HG03175 (cell line): ENCODE measurements around the gene PC.

ENCODE experiments used
- ATAC-seq: cut with Tn5 transposase; IDR thresholded peaks from one replicate; pipeline ENCODE4 v1.9.1; 2021; ENCODE audit warnings: mild to moderate bottlenecking, moderate library complexity; ENCODE audit not compliant: unreplicated experiment

PC gene

DNA sequence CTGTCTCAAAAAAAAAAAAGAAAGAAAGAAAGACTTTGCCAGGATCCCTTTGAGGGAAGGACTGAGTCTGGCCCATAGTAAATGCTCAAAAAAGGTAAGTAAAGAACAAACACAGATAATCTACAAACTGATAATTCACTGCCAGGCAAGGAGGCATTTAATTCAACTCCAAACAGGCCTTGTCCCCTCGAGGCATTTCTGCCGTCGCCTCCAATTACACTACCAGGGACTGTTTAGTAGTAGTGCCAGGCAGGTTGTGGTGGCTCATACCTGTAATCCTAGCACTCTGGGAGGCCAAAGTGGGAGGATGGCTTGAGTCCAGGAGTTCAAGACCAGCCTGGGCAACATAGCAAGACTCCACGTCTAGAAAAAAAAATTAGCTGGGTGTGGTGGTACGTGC, 43.7 kb downstream of the PC start:
- ATAC-seq = no peak

DNA sequence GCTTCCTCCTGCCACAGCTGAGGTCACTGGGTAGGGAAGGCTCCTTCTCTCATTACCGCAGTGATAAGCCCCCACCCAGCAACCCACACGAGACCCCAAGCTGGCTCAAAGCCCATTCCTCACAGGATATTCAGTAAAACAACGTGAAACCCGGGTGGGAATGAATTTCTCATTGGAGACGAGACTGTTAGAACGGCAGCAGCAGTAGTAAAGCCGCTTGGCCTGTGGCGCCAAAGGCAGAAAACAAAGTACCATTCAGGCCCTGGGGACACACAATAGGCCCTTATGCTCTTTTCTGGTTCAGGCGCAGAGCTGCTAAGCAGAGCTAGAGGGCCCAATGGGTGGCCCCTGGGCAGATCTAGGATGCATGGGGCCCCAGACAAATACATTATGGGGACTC, 45.3 kb downstream of the PC start:
- ATAC-seq = no peak

DNA sequence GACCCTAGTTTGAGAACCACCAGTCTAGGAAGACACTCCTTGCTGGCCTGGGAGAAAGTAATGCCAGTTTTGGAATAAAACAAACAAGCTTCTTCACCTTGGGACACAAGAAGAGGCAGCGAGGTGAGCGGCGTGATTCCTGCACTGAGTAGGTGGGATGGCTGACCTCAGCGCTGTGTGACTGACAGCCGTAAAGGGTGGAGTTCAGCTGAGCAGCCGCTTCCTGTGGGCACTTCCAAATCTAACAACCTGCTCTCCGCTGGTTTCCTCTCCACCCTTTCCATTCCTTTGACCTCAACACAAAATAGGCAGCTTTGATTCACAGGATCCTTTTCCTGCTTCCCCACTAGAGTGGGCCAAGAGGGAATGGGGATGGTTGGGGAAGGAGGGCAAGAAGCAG, 45.8 kb downstream of the PC start:
- no peak for ATAC-seq

DNA sequence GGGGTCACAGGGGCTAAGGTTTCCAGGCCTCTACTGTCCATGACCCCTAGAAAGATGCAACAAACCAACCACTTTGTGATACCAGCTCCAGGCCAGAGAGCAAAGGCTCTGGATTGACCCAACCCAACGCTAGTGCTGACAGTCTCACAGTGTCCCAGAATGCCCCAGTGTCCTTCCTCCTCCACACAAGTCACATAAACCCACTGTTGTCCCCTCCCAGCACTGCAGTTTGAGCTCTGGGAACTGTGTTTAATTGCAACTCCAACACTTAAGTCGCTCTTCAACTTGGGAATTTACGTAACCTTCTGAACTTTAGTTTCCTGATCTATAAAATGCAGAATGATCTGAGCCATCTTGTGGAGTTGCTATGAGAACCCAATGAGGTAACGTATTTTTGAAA, 47.5 kb downstream of the PC start:
- no peak for ATAC-seq

DNA sequence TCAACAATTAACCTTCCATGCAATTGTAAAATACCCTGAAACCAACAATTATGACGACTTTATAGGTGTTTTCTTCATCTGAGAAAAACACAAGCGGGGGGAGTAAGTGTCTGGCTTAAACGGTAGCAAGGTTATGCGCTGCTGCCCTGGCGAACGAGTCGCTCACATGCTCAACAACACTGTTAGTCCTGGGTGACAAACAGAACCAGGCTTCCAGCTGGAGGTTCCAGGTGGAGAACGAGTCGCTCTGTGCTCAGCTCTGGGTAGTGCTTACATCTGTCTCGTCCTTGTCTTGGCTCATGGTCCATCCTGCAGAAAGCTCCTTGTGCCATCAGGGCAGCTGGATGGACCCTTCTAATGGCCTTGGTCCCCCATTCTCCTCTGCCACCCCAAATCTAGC, 48.2 kb downstream of the PC start:
- no peak for ATAC-seq

DNA sequence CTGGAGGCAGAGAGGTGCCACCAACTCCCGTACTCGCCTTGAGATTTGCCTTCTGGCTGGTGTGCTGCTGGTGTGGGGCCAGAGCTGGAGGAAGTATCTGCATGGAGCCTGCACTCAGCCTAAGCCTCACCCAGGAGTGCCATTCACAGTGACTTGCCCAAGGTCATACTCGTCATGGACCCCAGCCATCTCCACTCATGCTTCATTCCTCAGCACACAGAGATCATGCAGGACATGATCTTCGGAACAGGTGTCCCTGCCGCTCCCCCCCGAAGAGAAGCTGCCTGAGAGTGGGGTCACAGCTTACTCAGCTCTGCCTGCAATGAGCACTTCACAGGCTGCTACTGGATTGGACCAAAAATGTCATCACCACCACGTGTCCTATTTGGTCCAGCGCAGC, 49.0 kb downstream of the PC start:
- no peak for ATAC-seq

DNA sequence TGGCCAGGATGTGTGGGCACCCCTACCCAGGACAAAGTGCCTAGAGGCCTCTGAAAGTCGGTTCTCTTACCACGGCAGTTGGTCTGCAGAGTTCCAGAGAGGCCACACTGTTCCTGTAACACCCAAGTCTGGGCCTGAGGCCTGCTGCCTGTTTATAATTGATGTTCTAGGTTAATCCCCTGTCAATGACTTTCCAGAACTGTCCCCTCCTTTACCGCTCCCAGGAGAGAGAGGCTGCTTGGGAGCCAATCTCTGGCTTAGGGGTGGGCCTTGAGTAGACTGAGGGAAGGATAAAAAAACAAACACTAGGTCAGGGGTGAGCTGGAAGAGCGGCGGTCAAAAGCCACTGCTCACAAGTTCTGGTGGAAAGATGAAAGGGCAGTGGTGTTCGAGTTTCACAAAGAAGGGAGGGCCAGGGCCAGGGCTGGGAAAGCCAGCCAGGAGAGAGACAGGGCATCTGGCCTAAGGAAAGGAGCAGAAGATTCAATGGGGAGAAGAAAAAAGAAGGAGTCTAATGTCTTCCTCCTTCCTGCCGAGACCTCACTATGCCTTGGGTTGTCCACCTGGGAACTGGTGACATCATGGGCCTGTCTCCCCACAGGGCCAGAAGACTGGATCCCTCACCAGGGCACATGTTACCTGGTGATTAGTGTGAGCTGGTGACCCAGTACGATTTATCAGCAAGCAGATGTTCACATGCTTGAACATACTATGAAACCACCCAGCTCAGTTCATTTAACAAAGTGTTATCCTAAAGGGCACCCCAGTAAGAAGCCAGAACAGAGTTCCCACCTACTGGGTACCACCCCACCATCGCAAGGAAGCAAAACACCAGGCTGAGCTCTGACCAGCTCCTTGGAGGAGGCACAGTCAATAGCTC, 50.2 kb downstream of the PC start:
- ATAC-seq = no peak

DNA sequence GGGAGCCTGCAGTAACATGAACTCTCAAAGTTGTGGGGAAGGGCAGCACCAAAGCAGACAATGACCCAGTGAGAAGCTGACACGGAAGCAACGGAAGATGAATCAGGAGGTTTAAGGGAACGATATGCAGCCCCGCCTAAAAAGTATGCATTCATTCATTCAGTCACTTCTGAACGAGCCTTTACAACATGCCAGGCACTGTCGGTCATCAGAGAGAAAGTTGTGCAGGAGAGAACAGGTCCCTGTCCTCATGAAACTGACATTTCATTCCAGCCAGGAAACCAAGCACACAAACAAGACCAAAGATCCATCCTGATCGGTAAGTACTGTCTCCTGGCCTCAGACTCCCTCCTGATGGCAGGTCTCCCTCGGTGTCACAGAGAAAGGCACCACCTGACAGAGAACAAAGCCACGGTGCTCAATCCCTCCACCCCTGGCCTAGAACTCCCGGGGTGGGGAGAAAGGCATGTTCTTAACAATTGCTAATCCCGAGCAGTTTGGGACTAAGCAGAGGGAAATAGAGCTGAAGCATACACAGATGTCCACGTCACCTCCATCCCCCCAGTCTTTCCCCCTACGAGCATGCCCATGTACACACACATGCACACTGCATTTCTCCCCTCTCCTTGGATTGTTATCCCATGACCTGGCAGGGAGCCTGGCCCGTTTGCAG, 52.0 kb downstream of the PC start:
- no peak for ATAC-seq

DNA sequence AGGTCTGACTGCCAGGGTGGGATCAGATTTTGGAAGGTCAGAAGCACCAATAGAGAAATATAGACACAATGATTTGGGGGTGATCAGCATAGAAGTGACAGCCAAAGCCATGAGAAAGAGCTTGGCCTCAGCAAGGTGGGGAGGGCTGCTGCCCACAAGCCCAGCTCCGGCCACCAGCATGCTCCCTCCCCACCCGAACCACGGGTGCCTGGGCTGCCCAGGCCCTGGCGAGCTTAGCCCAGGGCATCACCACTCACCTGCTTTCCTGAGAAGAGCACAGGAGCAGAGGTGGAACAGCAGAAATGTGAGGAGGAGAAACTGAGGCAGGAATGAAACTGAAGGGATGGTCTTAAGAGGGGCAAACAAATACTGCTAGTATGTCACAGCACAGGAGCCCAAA, 52.6 kb downstream of the PC start:
- no peak for ATAC-seq

DNA sequence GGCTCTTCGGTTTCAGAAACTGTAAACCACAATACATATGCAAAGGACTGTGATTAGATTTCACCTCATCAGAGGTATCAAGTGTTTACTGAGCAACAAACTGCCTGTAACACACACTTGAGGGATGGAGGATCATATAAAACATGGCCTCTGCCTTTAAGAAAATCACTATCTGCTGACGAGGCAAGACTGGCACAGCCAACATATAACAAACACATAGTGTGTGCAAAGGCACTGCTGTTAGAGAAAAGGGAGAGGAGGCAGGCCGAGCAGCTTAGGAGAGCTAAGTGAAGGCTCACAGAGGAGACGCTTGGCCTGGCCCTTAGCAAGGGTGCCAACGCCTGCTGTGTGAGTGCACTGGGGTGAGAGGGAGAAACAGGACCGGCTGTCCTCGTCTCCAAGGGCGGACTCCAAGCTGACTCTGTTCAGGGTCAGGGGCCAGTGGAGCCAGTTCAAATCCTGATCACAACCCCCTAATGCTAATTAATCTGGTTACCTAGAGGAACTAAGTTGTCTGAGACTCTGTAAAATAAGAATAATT, 53.1 kb downstream of the PC start:
- no peak for ATAC-seq

DNA sequence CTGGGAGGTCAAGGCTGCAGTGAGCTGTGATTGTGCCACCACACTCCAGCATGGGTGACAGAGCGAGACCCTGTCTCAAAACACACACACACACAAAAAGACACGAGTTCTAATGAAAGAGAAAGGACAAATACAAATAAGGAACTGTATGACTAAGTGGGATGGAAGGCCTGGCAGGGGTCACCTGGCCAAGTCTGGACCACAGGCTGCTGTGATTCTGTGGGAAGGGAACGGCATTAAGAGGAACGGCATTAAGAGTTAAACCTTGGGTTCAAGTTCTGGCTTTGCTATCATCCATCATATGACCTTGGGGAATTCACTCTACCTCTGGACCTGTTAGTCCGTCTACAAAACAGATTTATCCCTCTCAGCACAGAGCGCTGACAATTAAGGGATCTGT, 53.6 kb downstream of the PC start:
- no peak for ATAC-seq

DNA sequence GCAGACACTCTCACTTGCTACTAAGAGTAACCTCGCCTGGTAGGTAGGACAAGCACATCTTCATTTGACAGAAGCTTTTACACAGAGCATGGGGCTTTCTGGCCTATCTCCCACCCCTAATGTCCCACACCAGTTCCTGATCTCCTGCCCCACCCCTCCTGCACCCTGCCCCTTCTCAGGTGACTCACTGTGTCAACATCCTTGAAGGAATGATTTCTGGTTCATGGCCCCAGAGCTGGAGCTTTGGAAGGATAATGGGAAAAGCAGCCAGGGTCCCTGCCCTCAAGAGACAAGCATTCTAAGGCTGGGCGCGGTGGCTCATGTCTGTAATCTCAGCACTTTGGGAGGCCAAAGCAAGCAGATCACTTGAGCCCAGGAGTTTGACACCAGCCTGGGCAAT, 54.1 kb downstream of the PC start:
- ATAC-seq = no peak

DNA sequence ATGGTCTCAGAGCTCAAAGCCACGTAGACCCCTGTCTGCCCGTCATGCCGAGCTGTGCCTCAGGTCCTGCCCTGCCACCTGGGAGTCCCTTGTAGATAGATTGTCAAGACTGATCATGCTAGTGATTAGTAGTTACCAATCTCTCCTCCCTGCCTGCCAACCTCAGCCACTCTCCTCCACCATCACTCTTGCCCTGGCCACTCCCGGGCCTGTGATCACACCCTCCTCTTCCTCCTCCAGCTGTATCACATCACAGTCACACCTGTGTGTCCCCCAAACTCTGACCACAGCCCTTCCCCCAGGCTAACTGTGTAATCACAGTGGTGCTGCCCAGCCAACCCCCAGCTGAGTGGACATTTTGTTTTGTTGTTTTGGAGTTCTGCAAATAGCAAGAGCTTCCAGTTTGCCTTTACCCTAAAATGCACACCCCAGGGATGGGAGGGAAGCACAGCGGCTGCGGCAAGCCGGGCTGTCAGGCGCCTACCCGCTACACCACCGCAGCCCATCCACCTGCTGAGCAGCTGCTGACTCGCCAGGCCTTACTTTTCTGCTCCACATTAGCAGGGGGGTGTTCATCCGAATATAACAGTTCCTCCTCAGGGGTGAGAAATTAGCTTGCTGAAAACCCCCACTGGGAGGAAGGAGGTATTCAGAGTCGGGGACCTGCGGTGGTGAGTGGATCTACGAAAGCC, 55.6 kb downstream of the PC start:
- ATAC-seq = no peak

DNA sequence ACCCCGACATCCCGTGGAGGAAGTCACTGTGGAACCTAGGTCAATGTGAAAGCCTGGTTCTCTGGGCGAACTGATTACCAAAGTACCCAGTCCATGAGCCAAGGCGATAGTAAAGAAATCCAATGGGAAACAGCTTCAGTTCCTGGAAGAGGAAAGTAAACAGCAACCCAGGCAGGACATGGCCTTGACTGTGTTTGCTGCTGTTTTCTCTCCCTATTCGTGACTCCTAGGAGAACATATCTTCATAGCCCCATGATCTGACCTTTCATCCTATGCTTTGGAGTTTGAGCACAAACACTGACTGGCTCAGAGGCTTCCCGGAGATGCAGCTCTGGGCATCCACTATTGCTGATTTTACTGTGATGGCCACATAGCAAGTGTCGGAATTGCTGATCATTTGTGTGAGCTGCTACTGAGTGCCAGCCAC, 56.2 kb downstream of the PC start:
- ATAC-seq = no peak

DNA sequence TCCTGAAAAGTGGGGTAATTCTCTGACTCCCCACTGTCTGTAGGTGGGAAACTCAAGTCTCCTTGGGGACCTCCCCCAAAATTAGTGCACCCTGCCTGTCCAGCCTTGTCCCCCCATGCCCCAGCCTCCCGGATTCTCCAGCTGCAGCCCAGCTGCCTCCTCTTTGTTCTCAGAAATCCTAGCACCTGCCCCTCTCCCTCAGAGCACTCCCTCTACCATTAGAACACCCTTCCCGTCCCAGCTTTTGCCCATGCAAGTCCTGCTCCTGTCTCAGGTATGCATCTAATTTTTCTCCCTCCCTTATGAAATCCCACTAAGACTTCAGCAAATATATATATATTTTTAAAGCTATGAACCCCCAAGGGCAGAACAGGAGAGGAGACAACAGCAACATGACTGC, 64.0 kb downstream of the PC start:
- ATAC-seq = no peak

DNA sequence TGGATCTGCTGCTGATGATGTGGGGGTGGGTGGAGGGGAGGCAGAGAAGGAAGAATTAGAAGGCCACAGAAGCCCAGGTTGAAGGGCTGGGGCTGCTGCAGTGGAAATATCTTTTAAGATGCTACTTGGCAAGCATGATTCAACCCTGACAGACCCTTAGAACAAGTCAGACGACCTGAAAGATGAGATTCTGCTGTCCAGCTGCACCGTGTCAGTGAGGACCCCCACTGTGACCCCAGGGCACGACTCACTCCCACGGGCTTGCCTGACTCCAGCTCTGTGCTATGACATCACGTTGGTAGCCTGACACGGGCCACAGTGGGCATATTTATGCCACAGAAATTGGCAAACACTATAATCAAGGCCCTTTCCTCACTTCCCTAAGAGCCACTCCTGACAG, 65.3 kb downstream of the PC start:
- no peak for ATAC-seq

DNA sequence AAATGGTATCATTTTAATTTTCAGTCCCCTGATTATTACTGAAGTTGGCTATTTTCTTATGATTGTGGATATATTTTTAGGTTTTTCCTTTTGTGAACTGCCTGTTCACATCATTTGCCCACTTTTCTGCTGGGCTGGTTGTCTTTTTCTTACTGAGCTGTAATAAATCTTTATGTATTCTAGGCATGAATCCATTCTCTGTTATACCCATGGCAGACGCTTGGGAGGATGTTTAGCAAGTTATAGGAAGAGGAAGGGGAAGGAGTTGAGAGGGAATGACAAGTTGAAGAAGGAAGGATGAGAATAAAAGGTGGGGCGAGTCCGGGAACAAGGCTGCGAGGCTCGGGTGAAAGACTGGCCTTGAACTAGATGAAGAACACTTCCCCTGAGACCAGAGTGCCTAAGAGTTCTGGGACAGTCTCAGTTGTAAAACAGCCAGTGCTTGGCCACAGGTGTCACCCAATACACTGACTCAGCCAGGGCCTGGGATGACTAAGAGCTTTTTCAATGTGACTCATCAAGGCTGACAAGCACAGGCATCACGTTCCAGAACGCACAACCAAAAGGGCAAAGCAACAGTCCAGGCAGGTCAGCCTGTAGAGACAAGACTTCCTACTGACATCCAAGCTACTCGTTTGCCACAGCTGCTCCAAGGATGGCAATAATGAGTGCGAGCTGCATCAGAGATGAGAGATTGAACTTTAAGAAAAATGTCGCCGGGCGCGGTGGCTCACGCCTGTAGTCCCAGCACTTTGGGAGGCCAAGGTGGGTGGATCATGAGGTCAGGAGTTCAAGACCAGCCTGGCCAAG, 66.1 kb downstream of the PC start:
- ATAC-seq = peak; percentile 71

DNA sequence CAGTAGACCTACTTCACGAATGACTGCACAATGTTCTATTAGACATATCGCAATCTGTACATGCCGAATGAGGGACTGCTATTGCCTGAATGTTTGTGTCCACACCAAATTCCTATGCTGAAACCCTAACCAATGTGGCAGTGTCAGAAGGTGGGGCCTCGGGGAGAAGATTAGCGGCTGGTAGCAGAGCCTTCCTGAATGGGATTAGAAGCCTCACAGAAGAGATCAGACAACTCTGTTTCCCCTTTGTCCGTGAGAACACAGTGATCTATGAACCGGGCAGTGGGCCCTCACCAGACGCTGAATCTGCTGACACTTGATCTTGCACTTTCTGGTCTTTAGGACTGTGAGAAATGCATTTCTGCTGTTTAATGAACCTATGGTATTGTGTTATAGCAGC, 68.2 kb downstream of the PC start:
- no peak for ATAC-seq

DNA sequence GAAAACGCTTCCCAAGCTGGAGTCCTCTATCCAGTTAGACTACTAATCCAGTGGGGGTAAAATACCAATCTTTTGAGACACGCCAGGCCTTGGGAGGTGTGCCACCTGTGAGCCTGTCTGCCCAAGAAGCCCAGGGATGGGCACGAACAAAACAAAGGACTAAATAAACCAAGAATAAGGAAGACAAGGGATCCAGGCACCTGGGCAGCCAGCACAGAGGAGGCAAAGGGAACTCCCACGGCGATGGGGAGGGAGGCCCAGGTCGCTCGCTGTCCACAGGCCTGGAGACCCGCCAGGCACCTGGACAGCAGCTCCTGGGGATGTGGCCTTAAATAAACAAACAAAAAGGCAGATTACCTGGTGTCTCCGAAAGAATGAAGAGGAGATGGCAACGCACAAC, 69.9 kb downstream of the PC start:
- no peak for ATAC-seq

DNA sequence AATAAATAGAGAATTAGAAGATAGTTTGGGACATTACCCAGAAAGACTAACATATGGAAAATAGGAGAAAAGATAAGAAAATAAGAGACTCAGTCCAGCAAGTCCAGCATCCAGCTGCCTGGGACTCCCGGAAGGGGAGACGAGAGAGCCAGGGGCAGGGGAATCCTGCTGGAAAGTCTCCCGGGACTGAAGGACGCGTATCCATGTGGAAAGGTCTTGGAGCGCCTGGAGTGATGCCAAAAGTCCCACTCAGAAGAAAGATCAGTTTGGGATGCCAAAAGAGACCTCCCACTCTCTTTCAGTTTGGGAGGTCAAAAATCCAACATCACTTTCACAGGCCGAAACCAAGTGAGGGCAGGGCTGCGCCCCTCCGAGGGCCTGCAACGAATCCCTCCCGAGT, 70.7 kb downstream of the PC start:
- no peak for ATAC-seq

DNA sequence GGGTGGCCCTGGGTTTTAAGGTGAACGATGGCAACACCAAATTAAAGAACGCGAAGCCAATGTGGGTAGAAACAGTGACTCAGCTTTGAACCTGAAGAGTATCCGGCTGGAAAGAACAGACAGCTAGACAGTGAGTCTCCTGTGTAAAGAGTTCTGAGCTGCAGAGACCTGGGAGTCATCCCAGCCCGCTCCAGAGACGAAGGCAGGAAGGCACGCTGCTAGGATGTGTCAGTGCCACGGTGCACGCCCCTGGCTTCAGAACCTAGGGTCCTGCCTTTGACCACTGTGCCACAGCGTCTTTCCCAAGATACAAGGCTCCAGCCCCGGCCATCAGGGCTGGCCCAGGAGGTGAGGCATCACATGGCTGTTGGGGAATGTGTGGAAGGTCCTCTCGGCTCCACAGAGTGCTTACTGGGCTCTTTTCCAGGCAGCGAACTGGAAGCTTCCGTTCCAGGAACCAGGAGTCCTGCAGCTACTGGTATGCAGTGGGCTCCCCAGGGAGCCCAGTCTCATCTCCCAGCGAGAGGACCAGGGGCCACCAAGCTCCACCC, 71.4 kb downstream of the PC start:
- no peak for ATAC-seq
